Fibroblast of skin of right biceps (primary cell): ENCODE results near the gene DEGS1.
"Not testable (repeated sequence)": the region's sequence is repeated elsewhere in the genome, so short reads cannot be mapped to it uniquely, and the experiment has no call there.

Source experiments
- DNase-seq: peaks from one replicate; pipeline ENCODE4 v3.0.0-alpha.2; 2013

DEGS1 gene

GRCh38 chr1:224182057-224182865 is 779 bp upstream of the DEGS1 start:
- DNase-seq = no peak

- DNase-seq = peak; percentile 79
These were observed 712 bp downstream of the DEGS1 start for GRCh38 chr1:224183591-224184312.

- DNase-seq = no peak
These were observed 2.2 kb downstream of the DEGS1 start for GRCh38 chr1:224185208-224185607.

- DNase-seq = no peak
These were observed 5.2 kb downstream of the DEGS1 start for GRCh38 chr1:224188286-224188685.

GRCh38 chr1:224189561-224189960 is 6.5 kb downstream of the DEGS1 start:
- DNase-seq = peak; percentile 28

GRCh38 chr1:224192082-224192788 is 9.2 kb downstream of the DEGS1 start:
- DNase-seq = no peak

GRCh38 chr1:224193319-224193966 is 10.4 kb downstream of the DEGS1 start:
- DNase-seq = no peak

- no peak for DNase-seq
These were observed 14.0 kb downstream of the DEGS1 start for GRCh38 chr1:224196813-224197600.

GRCh38 chr1:224198572-224198971 is 15.5 kb downstream of the DEGS1 start:
- no peak for DNase-seq

- DNase-seq = no peak
These were observed 16.6 kb downstream of the DEGS1 start for GRCh38 chr1:224199679-224200078.

- DNase-seq = no peak
These were observed 18.3 kb downstream of the DEGS1 start for GRCh38 chr1:224201383-224201782.

- no peak for DNase-seq
These were observed 18.8 kb downstream of the DEGS1 start for GRCh38 chr1:224201853-224202252.

GRCh38 chr1:224203243-224204016 is 20.4 kb downstream of the DEGS1 start:
- DNase-seq = peak; percentile 80

GRCh38 chr1:224205438-224205840 is 22.4 kb downstream of the DEGS1 start:
- DNase-seq = peak; percentile 88

- DNase-seq = not testable (repeated sequence)
These were observed 23.0 kb downstream of the DEGS1 start for GRCh38 chr1:224205931-224206538.

GRCh38 chr1:224211206-224211962 is 28.3 kb downstream of the DEGS1 start:
- peak; percentile 73 for DNase-seq

- no peak for DNase-seq
These were observed 29.6 kb downstream of the DEGS1 start for GRCh38 chr1:224212618-224213061.

- no peak for DNase-seq
These were observed 30.5 kb downstream of the DEGS1 start for GRCh38 chr1:224213438-224214119.

- no peak for DNase-seq
These were observed 33.3 kb downstream of the DEGS1 start for GRCh38 chr1:224216382-224216781.
